HL-60/S4 treated with retinoic acid at 250 ng/mL for 4 days and 3 days (cell line): ENCODE measurements around the gene TPCN2.

Experiments used
- in situ Hi-C: fragments of 300-500 bp; cut with MboI; formaldehyde crosslinking; loops from 2 replicates; pipeline ENCODE4 v1.7.0; 2022; ENCODE audit warnings: low sequenced_read_pairs

TPCN2 gene

DNA sequence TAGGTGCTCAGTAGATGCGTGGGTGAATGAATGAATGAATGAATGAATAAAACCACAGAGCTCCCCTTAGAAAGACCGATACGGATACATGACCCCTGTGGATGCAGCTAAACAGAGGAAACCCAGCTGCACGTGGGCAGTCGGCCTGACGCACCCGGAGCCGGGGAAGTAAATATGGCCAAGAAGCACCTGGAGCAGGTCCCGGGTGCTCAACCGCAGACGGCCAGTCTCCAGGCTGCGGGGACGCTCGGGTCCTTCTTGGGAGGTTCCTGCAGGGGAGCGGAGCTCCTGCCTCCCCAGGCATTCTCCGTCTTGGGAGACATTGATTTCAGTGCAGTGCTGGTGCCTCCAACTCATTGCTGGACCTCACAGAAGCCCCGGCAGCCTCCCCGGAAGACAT, 11.7 kb upstream of the TPCN2 start:
- in situ Hi-C loops = no loop called here

DNA sequence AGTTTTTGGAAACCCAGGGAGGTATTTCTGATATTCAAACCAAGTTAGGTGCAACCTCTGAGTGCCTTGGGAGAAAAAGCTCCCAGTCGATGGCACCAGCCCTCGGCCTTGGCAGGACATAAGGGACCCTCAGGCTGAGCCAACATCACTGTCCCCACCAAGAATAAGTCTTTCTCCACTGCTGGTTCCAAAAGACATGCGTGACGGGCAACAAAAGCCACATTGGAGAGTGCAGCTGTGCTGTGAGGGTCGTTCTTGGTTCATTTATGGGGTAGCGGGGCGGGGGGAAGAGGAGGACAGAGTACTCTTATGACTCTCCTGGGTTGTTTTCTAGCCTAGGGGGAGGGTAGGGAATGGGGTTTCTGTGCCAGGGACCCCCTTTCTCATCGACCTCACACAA, 11.2 kb upstream of the TPCN2 start:
- in situ Hi-C loops = no loop called here

DNA sequence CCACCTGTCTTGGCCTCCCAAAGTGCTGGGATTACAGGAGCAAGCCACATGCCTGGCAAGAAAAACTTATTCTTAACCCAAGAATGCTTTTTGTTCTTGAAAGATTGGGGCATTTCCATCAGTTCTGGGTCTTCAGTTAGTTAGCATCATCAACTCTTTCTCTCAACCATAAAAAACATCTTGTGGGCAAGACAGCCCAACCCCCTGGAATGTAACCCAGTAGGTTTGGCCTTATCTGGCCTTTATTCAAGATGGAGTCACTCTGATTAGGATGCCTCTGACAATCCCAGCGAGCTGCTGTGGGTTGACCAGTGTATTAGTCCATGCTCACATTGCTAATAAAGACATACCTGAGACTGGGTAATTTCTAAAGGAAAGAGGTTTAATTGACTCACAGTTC, 9.2 kb upstream of the TPCN2 start:
- in situ Hi-C loops = no loop called here

DNA sequence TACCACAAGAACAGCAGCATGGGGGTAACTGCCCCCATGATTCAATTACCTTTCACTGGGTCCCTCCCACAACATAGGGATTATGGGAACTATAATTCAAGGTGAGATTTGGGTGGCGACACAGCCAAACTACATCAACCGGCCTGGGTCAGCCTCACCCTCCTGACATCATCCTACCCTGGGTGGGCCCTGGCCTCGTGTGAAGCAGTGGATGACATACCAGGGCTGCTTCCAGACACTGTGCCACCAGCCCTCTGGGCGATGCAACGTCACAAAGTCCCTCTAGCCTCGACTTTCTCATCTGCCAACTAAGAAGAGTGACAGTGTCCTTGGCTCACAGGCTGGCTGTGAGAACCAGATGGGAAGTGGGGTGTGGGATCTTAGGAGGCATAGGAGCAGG, 8.7 kb upstream of the TPCN2 start:
- in situ Hi-C loops = no loop called here

GRCh38 chr11:69040581-69041260, 8.0 kb upstream of the TPCN2 start:
- in situ Hi-C loops = no loop called here

- in situ Hi-C loops = no loop called here
Observed at GRCh38 chr11:69041516-69041915, 7.2 kb upstream of the TPCN2 start.

- in situ Hi-C loops = no loop called here
Observed at GRCh38 chr11:69044111-69045013, 4.4 kb upstream of the TPCN2 start.

- in situ Hi-C loops = no loop called here
Observed at GRCh38 chr11:69048031-69048693, 570 bp upstream of the TPCN2 start.

DNA sequence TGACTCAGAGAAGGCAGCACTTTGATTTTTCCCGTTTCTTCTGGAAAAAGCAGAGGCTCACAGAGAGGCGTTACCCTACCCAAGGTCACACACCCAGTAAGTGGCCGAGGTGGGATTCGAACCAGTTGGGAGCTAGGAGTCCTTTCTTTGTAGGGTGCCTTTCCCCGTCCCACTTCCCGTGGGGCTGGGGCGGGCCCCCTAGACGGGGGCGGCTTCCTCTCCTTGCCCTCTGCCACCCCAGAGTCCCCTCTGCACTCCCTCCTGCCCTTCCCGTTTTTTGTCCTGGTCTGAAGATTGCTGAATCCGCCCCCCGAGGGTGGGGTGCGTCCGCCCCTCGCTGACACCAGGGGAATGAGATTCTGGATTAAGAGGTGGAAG, 747 bp downstream of the TPCN2 start:
- in situ Hi-C loops = no loop called here

DNA sequence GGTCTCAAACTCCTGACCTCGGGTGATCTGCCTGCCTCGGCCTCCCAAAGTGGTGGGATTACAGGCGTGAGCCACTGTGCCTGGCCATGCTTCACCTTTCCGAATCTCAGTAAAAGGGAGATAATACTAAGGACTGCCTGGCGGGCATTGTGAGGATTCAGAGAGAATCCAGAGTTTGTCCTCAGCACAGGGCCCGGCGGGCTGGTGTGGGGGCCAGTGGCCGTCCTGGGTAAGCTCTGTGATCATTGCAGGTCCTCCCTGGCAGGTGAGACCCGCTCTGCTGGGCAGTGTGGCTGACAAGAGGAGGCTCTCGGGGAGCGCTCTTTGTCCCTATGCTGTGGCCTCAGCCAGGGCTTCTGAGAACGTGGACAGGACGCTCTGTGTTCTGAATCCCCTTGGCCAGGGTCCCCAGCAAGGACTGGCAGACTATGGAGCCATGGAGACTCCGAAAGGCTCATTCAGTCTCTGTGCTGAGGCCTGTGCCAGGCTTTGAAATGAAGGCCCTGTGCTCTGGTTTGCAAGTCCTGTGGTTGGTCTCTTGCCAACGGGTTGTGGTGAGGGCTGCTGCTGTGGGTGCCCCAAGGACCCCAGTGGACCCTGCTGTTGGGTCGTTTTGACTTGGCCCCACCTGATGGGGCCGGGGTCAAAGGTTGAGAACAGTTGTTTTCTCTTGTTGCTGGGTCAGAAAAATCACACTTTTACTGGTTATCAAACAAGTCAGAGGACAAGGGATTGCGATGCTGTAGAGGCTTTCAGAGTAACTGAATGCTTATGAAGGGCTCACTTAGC, 2.1 kb downstream of the TPCN2 start:
- in situ Hi-C loops = no loop called here

- in situ Hi-C loops = no loop called here
Observed at GRCh38 chr11:69051381-69052342, 2.9 kb downstream of the TPCN2 start.

DNA sequence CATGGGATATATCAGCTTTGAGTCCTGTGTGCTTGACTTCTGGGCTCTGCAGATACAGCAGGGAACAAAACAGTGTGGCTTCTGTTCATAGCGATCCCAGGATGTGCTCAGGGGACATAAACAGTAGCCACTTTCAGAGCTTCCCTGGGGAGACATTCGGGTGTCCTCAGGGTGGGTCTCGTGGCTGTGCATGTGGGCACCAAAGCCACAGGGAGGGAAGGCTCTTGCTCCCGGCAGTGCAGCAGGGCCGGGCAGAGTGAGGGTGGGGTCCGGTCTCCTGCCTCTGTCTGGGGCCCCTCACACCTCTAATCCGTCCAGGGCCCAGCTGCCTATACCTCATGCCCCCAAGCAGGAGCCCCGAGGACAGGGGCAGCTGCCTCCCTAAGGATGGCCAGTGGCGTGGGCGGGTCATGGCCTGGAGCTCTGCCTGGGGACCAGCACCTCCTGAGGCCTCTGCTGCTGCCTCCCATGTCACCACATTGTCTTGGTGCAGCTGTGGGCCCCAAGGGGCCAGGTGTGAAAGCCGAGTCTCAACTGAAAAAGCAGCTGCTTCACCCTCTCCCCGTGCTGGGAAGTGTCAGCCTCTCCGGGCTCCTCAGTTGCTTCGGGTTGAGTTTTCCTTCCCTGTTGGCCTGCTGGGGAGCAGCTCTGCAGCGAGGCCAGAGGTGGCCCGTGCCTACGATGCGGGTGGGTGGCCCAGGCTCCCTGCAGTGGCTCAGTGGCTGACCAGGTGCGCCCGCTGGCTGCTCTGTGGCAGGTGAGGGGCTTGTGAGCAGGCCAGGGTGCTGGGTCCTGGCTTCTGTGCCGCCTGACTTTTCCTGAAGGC, 3.8 kb downstream of the TPCN2 start:
- in situ Hi-C loops = no loop called here

GRCh38 chr11:69053169-69053477, 4.4 kb downstream of the TPCN2 start:
- in situ Hi-C loops = no loop called here

DNA sequence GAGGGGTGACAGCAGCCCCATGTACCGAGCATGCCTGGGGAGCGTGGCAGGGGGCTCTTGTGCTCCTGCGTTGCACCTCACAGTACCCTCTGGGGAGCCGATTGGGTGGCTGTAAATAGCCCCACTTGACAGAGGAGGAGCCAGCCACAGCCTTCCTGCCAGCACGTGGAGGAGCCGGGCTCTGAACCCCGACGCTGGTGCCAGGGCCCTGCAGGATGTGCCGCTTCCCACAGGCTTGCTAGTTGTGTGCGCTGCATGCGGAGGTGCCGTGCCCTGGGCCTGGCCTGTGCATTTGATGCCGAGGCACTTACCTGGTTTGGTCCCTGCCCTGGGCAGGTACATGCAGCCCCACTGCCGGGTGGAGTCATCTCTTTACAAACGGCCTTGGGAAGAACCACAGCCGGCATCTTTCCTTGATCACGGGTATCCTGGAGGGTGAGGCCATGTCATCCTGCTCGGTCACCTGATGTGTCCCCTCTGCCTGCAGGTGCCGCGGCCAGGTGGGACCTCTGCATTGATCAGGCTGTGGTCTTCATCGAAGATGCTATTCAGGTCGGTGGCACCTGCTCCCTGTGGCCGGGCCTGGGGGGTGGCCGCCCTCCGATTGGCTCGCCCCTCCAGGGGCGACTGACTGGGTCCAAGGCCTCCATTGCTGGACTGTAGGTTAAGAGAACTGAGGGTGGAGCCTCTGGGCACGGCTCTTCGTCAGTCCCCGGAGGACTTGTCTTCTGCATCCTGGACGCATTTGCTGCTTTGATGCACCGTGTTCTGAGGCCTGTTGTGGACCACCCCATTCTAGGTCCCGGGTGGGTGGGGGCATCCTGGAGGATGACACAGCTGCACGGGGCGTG, 5.0 kb downstream of the TPCN2 start:
- in situ Hi-C loops = no loop called here

GRCh38 chr11:69054397-69055211, 5.9 kb downstream of the TPCN2 start:
- in situ Hi-C loops = no loop called here

- in situ Hi-C loops = no loop called here
Observed at GRCh38 chr11:69055212-69055586, 6.5 kb downstream of the TPCN2 start.
